ENCODE results near the gene TMEM59.
"Not testable (repeated sequence)": the region's sequence is repeated elsewhere in the genome, so short reads cannot be mapped to it uniquely, and the experiment has no call there.

The TMEM59 gene

DNA sequence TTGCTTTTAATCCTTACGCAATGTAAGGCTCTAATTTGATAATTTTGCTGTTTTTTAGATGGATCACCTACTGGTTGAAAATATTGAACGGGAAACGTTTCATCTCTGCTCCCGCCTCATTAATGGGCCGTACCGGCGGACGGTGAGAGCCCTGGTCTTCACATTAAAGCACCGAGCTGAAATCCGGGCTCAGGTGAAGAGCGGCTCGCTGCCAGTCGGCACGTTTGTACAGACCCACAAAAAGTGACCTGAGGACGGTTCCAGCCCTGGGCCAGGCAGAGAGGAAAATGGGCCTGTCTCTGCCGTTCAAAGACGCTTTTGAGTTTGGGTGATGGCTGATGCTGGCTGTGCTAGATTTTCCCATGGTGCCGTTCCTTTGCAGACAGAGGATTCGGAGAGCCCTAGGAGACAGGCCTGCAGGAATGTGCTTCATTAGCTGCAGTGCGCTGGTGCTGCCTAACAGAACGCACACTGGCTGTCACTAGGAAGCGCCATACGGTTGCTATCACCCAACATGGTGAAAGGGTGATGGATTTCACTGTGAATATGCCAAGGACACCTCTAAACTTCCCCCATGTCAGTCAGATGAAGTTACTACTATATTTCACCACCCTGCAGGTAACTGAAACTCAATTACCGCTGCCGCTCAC, 43.3 kb upstream of the TMEM59 start:
- DNase-seq: no peak
- Histone ChIP-seq H3K79me2 (ENCODE audit: control insufficient read depth, insufficient read depth, low read length, poor library complexity) (no peaks in the 10 kb centered on the region), H3K4me3 (ENCODE audit: low read depth, low read length) (no peak overlapping the region), H3K23ac (ENCODE audit: low read length) (no peak overlapping the region), H4K91ac (ENCODE audit: low read depth, low read length) (no peak overlapping the region), H3K27me3 (ENCODE audit: insufficient read depth, low read length) (no peaks in the 10 kb centered on the region), H3K14ac (ENCODE audit: low read length) (no peak overlapping the region), H3K4ac (ENCODE audit: low read depth, low read length) (no peak overlapping the region), H2BK5ac (ENCODE audit: low read depth, low read length, poor library complexity) (no peak overlapping the region), H3K9me3 (ENCODE audit: insufficient read depth, low read depth, low read length) (no peaks in the 10 kb centered on the region), H3K4me2 (ENCODE audit: low read length) (no peak overlapping the region), H4K12ac (ENCODE audit: low read depth, low read length) (no peak overlapping the region), H2BK12ac (ENCODE audit: low read length) (no peak overlapping the region), H3K27ac (ENCODE audit: low read depth, low read length) (no peak overlapping the region), H4K8ac (ENCODE audit: low read depth, low read length) (no peak overlapping the region), H2AK5ac (ENCODE audit: low read length) (no peak overlapping the region), H3K18ac (ENCODE audit: low read length) (no peak overlapping the region), H2BK120ac (ENCODE audit: insufficient read depth, low read length, poor library complexity) (no peak overlapping the region), H2AFZ (ENCODE audit: insufficient read depth, low read length, poor library complexity) (no peak overlapping the region), H3K4me1 (ENCODE audit: control insufficient read depth in 1 of 2, insufficient read depth in 2 of 2, low read length in 2 of 2) (no peaks in the 10 kb centered on the region), H3K36me3 (ENCODE audit: control insufficient read depth in 1 of 2, insufficient read depth in 2 of 2, low read length in 2 of 2) (peaks cover 0 to 5% of the 10 kb centered on the region in 2 experiments), H3K9ac (ENCODE audit: low read length) (no peak overlapping the region), H3K79me1 (ENCODE audit: low read length) (no peaks in the 10 kb centered on the region)
- no CpG with 5 or more reads among the region's 25 CpGs for WGBS (ENCODE audit: extremely low coverage, insufficient coverage, insufficient read length)

DNA sequence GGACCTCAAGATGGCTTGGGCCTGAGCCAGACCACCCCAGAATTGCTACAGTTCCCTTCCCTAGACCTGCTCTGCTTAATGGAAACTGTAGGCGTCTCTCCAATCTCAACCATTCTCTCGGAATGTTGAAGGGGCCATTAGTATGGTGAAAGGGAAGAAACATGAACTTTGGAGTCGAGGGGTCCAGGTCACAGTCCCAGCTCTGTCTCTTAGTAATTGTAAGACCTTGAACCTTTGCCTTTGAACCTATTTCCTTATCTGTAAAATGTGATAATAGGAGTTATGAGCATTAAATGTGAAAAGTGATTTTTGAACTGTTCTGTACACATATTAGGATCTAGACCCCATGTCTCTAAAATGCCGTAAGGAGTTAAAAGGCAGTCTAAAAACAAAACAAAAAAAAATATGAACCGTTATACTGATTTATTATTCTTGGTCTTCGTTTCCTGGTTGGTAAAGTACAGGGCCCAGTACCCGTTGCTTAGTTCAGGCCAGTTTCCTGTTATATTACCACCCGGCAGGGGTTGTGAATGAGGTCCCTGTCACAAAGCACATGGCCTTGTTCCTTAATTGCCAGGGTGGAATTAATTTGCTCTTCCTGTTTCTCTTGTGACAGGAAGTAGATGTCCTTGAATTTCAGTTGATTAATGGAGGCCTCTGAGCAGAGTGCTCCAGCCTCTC, 42.7 kb upstream of the TMEM59 start:
- Histone ChIP-seq H3K9ac (ENCODE audit: low read length) (no peak overlapping the region), H3K14ac (ENCODE audit: low read length) (no peak overlapping the region), H2BK12ac (ENCODE audit: low read length) (no peak overlapping the region), H3K4me3 (ENCODE audit: low read depth, low read length) (no peak overlapping the region), H2BK5ac (ENCODE audit: low read depth, low read length, poor library complexity) (no peak overlapping the region), H3K79me1 (ENCODE audit: low read length) (no peaks in the 10 kb centered on the region), H2BK120ac (ENCODE audit: insufficient read depth, low read length, poor library complexity) (no peak overlapping the region), H3K27ac (ENCODE audit: low read depth, low read length) (no peak overlapping the region), H3K23ac (ENCODE audit: low read length) (no peak overlapping the region), H4K91ac (ENCODE audit: low read depth, low read length) (no peak overlapping the region), H3K9me3 (ENCODE audit: insufficient read depth, low read depth, low read length) (no peaks in the 10 kb centered on the region), H3K4me1 (ENCODE audit: control insufficient read depth in 1 of 2, insufficient read depth in 2 of 2, low read length in 2 of 2) (no peaks in the 10 kb centered on the region), H3K18ac (ENCODE audit: low read length) (no peak overlapping the region), H3K36me3 (ENCODE audit: control insufficient read depth in 1 of 2, insufficient read depth in 2 of 2, low read length in 2 of 2) (peaks cover 0 to 5% of the 10 kb centered on the region in 2 experiments), H4K12ac (ENCODE audit: low read depth, low read length) (no peak overlapping the region), H3K27me3 (ENCODE audit: insufficient read depth, low read length) (no peaks in the 10 kb centered on the region), H2AK5ac (ENCODE audit: low read length) (no peak overlapping the region), H3K4ac (ENCODE audit: low read depth, low read length) (no peak overlapping the region), H3K4me2 (ENCODE audit: low read length) (no peak overlapping the region), H3K79me2 (ENCODE audit: control insufficient read depth, insufficient read depth, low read length, poor library complexity) (no peaks in the 10 kb centered on the region), H4K8ac (ENCODE audit: low read depth, low read length) (no peak overlapping the region), H2AFZ (ENCODE audit: insufficient read depth, low read length, poor library complexity) (no peak overlapping the region)
- no CpG with 5 or more reads among the region's 8 CpGs for WGBS (ENCODE audit: extremely low coverage, insufficient coverage, insufficient read length)
- DNase-seq: no peak

DNA sequence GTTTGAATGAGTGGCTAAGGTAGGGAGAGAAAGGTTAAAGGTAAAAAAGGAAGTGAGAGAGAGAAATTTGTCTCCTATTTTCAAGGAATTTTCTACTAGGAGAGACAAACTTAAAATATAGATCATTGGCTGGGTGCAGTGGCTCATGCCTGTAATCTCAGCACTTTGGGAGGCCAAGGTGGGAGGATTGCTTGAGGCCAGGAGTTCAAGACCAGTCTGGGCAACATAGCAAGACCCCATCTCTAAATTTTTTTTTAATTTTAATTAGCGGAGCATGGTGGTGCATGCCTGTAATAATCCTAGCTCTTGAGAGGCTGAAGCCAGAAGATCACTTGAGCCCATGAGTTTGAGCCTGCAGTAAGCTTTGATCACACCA, 41.7 kb upstream of the TMEM59 start:
- H3K79me2 ChIP-seq (ENCODE audit: control insufficient read depth, insufficient read depth, low read length, poor library complexity); H3K4me1 ChIP-seq (ENCODE audit: control insufficient read depth in 1 of 2, insufficient read depth in 2 of 2, low read length in 2 of 2); H3K18ac ChIP-seq (ENCODE audit: low read length); H4K8ac ChIP-seq (ENCODE audit: low read depth, low read length); H3K23ac ChIP-seq (ENCODE audit: low read length); H3K9me3 ChIP-seq (ENCODE audit: insufficient read depth, low read depth, low read length); H4K12ac ChIP-seq (ENCODE audit: low read depth, low read length); H3K4ac ChIP-seq (ENCODE audit: low read depth, low read length); H2BK12ac ChIP-seq (ENCODE audit: low read length); H3K27me3 ChIP-seq (ENCODE audit: insufficient read depth, low read length); H4K91ac ChIP-seq (ENCODE audit: low read depth, low read length); H3K14ac ChIP-seq (ENCODE audit: low read length); H3K4me2 ChIP-seq (ENCODE audit: low read length); DNase-seq; H2BK5ac ChIP-seq (ENCODE audit: low read depth, low read length, poor library complexity); H3K79me1 ChIP-seq (ENCODE audit: low read length); H3K36me3 ChIP-seq (ENCODE audit: control insufficient read depth in 1 of 2, insufficient read depth in 2 of 2, low read length in 2 of 2); H3K27ac ChIP-seq (ENCODE audit: low read depth, low read length); H3K4me3 ChIP-seq (ENCODE audit: low read depth, low read length); H2AK5ac ChIP-seq (ENCODE audit: low read length); H3K9ac ChIP-seq (ENCODE audit: low read length); H2BK120ac ChIP-seq (ENCODE audit: insufficient read depth, low read length, poor library complexity); H2AFZ ChIP-seq (ENCODE audit: insufficient read depth, low read length, poor library complexity): not testable (repeated sequence)
- no CpG with 5 or more reads among the region's 1 CpG for WGBS (ENCODE audit: extremely low coverage, insufficient coverage, insufficient read length)

DNA sequence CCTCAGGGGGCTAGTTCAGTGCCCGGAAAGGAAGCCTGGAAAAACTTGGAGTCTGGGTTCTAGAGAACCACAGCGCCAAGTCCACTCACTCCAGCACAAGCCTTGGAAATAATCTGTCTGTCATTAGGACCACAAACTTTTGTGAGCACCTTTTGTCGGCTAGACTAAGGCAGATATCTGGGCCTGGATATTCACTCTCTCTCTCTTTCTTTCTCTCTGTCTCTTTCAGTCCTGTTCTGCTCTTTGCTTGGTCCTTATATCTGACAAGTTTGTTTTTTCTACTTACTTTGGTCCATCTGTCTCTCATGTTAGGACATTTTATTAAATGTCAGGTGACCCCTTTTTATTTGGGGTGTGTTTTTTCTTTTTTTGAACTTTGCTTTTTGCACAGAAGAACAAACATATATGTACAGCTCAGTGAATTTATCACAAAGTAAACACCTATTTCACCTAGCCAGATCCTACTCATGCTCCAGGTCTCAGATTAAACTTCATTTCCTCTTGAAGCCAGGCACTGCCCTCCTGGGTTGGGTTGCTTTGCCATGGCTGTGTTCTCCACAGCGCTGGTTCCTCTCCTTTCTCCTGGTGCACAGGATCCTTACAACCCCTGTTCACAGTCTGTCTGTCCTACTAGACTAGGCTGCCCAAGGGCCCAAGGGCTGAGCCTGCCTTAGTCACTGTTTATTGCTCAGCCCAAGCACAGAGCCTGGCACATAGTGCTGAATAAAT, 41.2 kb upstream of the TMEM59 start:
- no peak overlapping the region for H3K18ac ChIP-seq (ENCODE audit: low read length)
- H3K4me3 ChIP-seq (ENCODE audit: low read depth, low read length): no peak overlapping the region
- no peak overlapping the region for H3K4ac ChIP-seq (ENCODE audit: low read depth, low read length)
- no peaks in the 10 kb centered on the region for H3K79me2 ChIP-seq (ENCODE audit: control insufficient read depth, insufficient read depth, low read length, poor library complexity)
- H4K91ac ChIP-seq (ENCODE audit: low read depth, low read length): no peak overlapping the region
- H3K23ac ChIP-seq (ENCODE audit: low read length): no peak overlapping the region
- H2AFZ ChIP-seq (ENCODE audit: insufficient read depth, low read length, poor library complexity): no peak overlapping the region
- no peak overlapping the region for H3K9ac ChIP-seq (ENCODE audit: low read length)
- no peak overlapping the region for H2BK12ac ChIP-seq (ENCODE audit: low read length)
- H2AK5ac ChIP-seq (ENCODE audit: low read length): no peak overlapping the region
- H3K27me3 ChIP-seq (ENCODE audit: insufficient read depth, low read length): no peaks in the 10 kb centered on the region
- no peaks in the 10 kb centered on the region for H3K9me3 ChIP-seq (ENCODE audit: insufficient read depth, low read depth, low read length)
- H2BK5ac ChIP-seq (ENCODE audit: low read depth, low read length, poor library complexity): no peak overlapping the region
- no peak overlapping the region for H2BK120ac ChIP-seq (ENCODE audit: insufficient read depth, low read length, poor library complexity)
- no peak overlapping the region for H3K4me2 ChIP-seq (ENCODE audit: low read length)
- no CpG with 5 or more reads among the region's 4 CpGs for WGBS (ENCODE audit: extremely low coverage, insufficient coverage, insufficient read length)
- no peak for DNase-seq
- H3K14ac ChIP-seq (ENCODE audit: low read length): no peak overlapping the region
- H3K36me3 ChIP-seq (ENCODE audit: control insufficient read depth in 1 of 2, insufficient read depth in 2 of 2, low read length in 2 of 2): peaks cover 0 to 5% of the 10 kb centered on the region in 2 experiments
- no peaks in the 10 kb centered on the region for H3K79me1 ChIP-seq (ENCODE audit: low read length)
- no peaks in the 10 kb centered on the region for H3K4me1 ChIP-seq (ENCODE audit: control insufficient read depth in 1 of 2, insufficient read depth in 2 of 2, low read length in 2 of 2)
- no peak overlapping the region for H4K8ac ChIP-seq (ENCODE audit: low read depth, low read length)
- no peak overlapping the region for H3K27ac ChIP-seq (ENCODE audit: low read depth, low read length)
- no peak overlapping the region for H4K12ac ChIP-seq (ENCODE audit: low read depth, low read length)
